CD4-positive, alpha-beta T cell treated with Interleukin-17A for 4 hours (primary cell): Measurements from ENCODE around the gene EIF4G3.
"Not testable (repeated sequence)": the region's sequence is repeated elsewhere in the genome, so short reads cannot be mapped to it uniquely, and the experiment has no call there.

ENCODE experiments used
- DNase-seq: peaks from one replicate; pipeline ENCODE4 v3.0.0-alpha.2; 2020; ENCODE audit warnings: mixed read lengths

Gene EIF4G3

GRCh38 chr1:21064057-21064456 lies 112.6 kb downstream of the EIF4G3 start:
- DNase-seq = no peak

- no peak for DNase-seq
These were observed 116.2 kb downstream of the EIF4G3 start for GRCh38 chr1:21060523-21060922.

- DNase-seq = no peak
These were observed 117.7 kb downstream of the EIF4G3 start for GRCh38 chr1:21059021-21059420.

GRCh38 chr1:21058035-21058793 lies 118.5 kb downstream of the EIF4G3 start:
- no peak for DNase-seq

GRCh38 chr1:21053189-21053928 lies 123.3 kb downstream of the EIF4G3 start:
- DNase-seq = not testable (repeated sequence)

- DNase-seq = no peak
These were observed 124.7 kb downstream of the EIF4G3 start for GRCh38 chr1:21052034-21052433.

- DNase-seq = no peak
These were observed 125.4 kb downstream of the EIF4G3 start for GRCh38 chr1:21051177-21051825.

GRCh38 chr1:21050031-21050430 lies 126.7 kb downstream of the EIF4G3 start:
- DNase-seq = no peak

- DNase-seq = no peak
These were observed 128.2 kb downstream of the EIF4G3 start for GRCh38 chr1:21048462-21048861.

- DNase-seq = no peak
These were observed 130.6 kb downstream of the EIF4G3 start for GRCh38 chr1:21046132-21046531.

GRCh38 chr1:21045351-21045750 lies 131.3 kb downstream of the EIF4G3 start:
- DNase-seq = no peak

- DNase-seq = no peak
These were observed 133.6 kb downstream of the EIF4G3 start for GRCh38 chr1:21042929-21043605.

- no peak for DNase-seq
These were observed 135.2 kb downstream of the EIF4G3 start for GRCh38 chr1:21041541-21041940.

- no peak for DNase-seq
These were observed 139.6 kb downstream of the EIF4G3 start for GRCh38 chr1:21037091-21037490.

- DNase-seq = no peak
These were observed 140.9 kb downstream of the EIF4G3 start for GRCh38 chr1:21035794-21036193.

GRCh38 chr1:21034725-21035628 lies 141.7 kb downstream of the EIF4G3 start:
- DNase-seq = no peak

GRCh38 chr1:21032741-21033140 lies 144.0 kb downstream of the EIF4G3 start:
- DNase-seq = no peak

- DNase-seq = no peak
These were observed 146.5 kb downstream of the EIF4G3 start for GRCh38 chr1:21030181-21030580.

GRCh38 chr1:21028520-21029145 lies 148.1 kb downstream of the EIF4G3 start:
- no peak for DNase-seq

GRCh38 chr1:21027805-21028204 lies 148.9 kb downstream of the EIF4G3 start:
- DNase-seq = no peak

GRCh38 chr1:21024918-21025317 lies 151.8 kb downstream of the EIF4G3 start:
- no peak for DNase-seq
